ENCODE measurements around the gene SPRED2.
"Not testable (repeated sequence)": the region's sequence is repeated elsewhere in the genome, so short reads cannot be mapped to it uniquely, and the experiment has no call there.

SPRED2 gene

GRCh38 chr2:65338830-65339495 lies 93.4 kb downstream of the SPRED2 start:
- not testable (repeated sequence) for DNase-seq

- DNase-seq: not testable (repeated sequence)
These were observed 94.5 kb downstream of the SPRED2 start for GRCh38 chr2:65337915-65338314.

- no peak for DNase-seq
These were observed 97.7 kb downstream of the SPRED2 start for GRCh38 chr2:65334714-65335113.

- no peak for DNase-seq
These were observed 100.9 kb downstream of the SPRED2 start for GRCh38 chr2:65331336-65332025.

- no peak for DNase-seq
These were observed 102.9 kb downstream of the SPRED2 start for GRCh38 chr2:65329525-65329924.

- DNase-seq: no peak
These were observed 106.1 kb downstream of the SPRED2 start for GRCh38 chr2:65326276-65326675.

- DNase-seq: no peak
These were observed 107.3 kb downstream of the SPRED2 start for GRCh38 chr2:65325066-65325465.

- DNase-seq: no peak
These were observed 111.5 kb downstream of the SPRED2 start for GRCh38 chr2:65320946-65321345.

GRCh38 chr2:65320042-65320725 lies 112.2 kb downstream of the SPRED2 start:
- DNase-seq: peak; percentile 22

GRCh38 chr2:65319674-65320041 lies 112.7 kb downstream of the SPRED2 start:
- DNase-seq: no peak

GRCh38 chr2:65319072-65319673 lies 113.2 kb downstream of the SPRED2 start:
- DNase-seq: no peak

GRCh38 chr2:65317841-65318240 lies 114.6 kb downstream of the SPRED2 start:
- DNase-seq: no peak

GRCh38 chr2:65317351-65317750 lies 115.0 kb downstream of the SPRED2 start:
- DNase-seq: not testable (repeated sequence)

GRCh38 chr2:65316072-65316471 lies 116.3 kb downstream of the SPRED2 start:
- DNase-seq: no peak

- DNase-seq: no peak
These were observed 117.5 kb downstream of the SPRED2 start for GRCh38 chr2:65314801-65315441.

- DNase-seq: no peak
These were observed 118.5 kb downstream of the SPRED2 start for GRCh38 chr2:65313954-65314256.

GRCh38 chr2:65313126-65313953 lies 119.1 kb downstream of the SPRED2 start:
- DNase-seq: no peak

- DNase-seq: no peak
These were observed 120.8 kb downstream of the SPRED2 start for GRCh38 chr2:65311596-65311995.

- no peak for DNase-seq
These were observed 121.3 kb downstream of the SPRED2 start for GRCh38 chr2:65311049-65311448.

GRCh38 chr2:65309699-65310098 lies 122.7 kb downstream of the SPRED2 start:
- no peak for DNase-seq

- DNase-seq: no peak
These were observed 126.5 kb downstream of the SPRED2 start for GRCh38 chr2:65305934-65306333.
